DMS 273 (cell line): ENCODE results near the gene KCTD2.

ENCODE experiments used
- DNase-seq: peaks from one replicate; lab custom pipeline; 2025; ENCODE audit not compliant: unreplicated experiment; lab: John Stamatoyannopoulos, UW

Gene KCTD2

DNA sequence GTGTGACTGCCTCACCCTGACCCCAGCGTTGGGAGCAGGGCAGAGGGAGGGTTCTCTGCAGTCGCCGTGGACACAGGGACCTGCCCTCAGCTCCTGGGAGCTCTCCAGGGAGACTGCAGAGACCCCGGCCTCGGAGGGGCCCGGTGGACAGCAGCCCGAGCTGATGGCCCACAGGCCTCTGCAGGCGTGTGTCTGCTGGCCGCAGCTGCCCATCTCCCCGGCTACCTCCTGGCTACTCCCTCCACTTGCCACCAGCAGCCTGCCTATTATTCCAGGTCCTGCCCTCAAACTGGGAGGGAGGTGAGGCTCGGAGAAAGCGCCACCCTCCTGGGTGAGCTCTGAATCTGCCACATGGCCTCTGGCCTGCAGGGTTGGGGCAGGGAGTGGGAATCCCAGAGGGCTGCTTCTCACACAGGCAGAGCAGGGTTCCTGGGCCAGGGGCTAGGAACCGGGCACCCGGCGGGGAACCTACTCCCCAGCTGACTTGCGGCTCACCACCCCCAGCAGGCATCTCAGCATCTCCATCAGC lies 47.9 kb downstream of the KCTD2 start:
- DNase-seq, result no peak

DNA sequence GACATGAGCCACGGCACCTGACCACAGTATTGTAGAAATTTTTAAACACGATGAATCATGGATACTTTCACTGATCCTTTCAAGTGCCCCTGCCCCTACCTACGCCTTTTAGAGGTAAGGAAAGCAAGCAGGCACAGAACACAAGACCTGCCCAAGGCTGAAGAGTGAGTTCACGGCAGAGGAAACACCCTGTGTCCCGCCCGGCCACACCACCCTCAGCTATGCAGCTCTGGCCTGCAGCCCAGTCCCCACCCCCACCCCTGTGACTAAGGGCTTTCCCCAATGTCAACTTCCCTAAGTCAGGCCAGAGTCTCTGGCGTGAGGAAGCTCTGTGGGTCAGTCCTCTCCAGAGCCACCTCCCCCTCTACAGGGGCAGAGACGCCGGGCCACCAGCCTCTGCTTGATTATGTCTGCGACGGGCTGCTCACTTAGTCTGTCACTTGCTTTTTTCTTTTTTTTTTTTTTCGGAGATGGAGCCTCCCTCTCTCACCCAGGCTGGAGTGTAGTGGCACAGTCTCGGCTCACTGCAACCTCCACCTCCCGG lies 49.1 kb downstream of the KCTD2 start:
- DNase-seq, result no peak

DNA sequence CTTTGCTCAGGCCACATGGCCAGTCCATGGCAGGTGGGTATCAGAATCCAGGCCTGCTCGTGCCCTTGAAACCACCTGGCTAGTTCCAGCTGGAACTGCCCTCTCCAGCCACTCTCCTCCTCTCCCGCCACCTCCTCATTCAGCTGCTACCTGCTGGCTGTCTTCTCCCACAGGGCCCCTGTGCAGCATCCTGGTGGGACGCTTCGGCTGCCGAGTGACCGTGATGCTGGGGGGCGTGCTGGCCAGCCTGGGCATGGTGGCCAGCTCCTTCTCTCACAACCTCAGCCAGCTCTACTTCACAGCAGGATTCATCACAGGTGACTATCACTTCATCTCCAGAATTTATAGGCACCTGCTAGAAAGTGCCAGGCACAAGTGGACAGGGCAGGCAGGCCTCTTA lies 50.8 kb downstream of the KCTD2 start:
- no peak for DNase-seq

DNA sequence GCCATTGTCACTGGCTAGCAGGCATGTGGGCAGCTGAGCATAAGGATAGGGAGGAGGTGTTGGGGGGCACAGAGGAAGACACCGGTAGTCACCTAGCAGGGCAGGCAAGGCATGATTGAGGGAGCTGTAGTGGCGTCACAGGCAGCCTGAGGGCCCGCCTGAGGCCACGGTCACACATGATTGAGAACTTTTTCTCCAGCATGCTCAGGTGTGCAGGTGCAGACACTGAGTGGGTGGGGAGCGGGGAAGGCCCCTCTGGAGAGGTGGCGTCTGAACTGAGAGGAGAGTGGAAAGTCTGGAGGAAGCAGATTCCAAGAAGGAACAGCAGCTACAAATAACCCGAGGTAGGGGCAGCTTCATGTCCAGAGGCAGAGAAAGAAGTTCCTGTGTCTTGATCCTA lies 51.8 kb downstream of the KCTD2 start:
- DNase-seq, result no peak

DNA sequence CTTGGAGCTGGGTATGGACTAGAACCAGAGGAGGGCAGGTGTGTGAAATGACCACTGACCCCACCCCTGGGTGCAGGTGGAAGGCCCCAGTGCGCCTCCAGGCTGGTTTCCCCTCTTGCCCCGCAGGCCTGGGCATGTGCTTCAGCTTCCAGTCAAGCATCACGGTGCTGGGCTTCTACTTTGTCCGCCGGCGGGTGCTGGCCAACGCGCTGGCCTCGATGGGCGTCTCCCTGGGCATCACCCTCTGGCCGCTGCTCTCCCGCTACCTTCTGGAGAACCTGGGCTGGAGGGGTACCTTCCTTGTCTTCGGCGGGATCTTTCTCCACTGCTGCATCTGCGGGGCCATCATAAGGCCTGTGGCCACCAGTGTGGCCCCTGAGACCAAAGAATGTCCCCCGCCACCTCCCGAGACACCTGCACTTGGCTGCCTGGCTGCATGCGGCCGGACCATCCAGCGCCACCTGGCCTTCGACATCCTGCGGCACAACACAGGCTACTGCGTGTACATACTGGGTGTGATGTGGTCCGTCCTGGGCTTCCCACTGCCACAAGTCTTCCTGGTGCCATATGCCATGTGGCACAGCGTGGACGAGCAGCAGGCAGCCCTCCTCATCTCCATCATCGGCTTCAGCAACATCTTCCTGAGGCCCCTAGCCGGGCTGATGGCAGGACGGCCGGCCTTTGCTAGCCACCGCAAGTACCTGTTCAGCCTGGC lies 53.0 kb downstream of the KCTD2 start:
- DNase-seq, result no peak

DNA sequence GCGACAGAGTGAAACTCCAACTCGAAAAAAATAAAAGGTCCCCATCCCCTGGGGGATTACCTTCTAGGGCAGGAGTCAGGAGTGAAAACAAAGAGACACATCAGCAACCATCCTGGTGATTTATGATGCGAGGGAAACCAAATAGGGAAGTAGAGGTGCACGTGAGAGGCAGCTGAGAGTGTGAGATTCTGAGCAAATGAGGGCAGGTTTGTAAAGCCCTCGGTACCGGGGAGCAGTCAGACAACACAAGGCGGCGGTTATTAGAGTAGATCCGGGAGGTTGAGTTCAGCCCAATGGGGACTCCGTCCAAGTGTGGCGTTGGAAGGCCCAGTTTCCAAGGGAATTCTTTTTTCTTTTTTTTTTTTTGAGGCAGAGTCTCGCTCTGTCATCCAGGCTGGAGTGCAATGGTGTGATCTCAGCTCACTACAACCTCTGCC lies 55.4 kb downstream of the KCTD2 start:
- DNase-seq, result no peak

DNA sequence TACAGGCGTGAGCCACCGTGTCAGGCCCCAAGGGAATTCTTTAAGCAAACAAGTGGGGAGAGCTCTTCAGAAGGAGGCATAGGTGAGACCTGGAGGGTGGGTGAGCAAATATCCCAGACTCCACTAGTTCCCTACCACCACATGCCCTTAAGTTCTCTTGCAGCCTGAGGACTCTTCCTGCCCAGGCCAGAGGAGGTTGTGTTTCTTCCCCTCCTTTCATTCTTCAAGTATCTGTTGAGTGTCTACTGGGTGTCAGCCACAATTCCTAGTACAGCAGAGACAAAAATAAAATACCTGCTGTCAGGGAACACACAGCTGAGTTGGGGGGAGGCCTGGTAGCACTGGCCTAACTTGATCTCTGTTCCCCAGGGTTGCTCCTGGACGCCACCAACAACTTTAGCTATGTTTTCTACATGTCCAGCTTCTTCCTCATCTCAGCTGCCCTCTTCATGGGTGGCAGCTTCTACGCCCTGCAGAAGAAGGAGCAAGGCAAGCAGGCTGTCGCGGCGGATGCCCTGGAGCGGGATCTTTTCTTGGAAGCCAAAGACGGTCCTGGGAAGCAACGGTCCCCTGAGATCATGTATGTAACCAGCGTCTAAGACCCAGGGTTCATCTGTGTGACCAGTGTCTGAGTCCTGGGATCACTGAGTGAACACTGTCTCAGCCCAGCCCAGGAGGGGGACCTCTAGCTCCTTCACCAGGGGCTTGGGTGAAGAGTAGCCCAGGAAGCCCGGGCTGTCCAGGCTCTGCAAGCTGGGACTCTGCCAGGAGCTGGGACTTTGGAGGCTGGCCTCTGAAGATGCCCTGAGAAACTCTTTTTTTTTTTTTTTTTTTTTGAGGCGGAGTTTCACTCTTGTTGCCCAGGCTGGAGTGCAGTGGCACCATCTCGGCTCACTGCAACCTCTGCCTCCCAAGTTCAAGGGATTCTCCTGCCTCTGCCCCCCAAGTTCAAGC lies 56.9 kb downstream of the KCTD2 start:
- peak; percentile 37 for DNase-seq

DNA sequence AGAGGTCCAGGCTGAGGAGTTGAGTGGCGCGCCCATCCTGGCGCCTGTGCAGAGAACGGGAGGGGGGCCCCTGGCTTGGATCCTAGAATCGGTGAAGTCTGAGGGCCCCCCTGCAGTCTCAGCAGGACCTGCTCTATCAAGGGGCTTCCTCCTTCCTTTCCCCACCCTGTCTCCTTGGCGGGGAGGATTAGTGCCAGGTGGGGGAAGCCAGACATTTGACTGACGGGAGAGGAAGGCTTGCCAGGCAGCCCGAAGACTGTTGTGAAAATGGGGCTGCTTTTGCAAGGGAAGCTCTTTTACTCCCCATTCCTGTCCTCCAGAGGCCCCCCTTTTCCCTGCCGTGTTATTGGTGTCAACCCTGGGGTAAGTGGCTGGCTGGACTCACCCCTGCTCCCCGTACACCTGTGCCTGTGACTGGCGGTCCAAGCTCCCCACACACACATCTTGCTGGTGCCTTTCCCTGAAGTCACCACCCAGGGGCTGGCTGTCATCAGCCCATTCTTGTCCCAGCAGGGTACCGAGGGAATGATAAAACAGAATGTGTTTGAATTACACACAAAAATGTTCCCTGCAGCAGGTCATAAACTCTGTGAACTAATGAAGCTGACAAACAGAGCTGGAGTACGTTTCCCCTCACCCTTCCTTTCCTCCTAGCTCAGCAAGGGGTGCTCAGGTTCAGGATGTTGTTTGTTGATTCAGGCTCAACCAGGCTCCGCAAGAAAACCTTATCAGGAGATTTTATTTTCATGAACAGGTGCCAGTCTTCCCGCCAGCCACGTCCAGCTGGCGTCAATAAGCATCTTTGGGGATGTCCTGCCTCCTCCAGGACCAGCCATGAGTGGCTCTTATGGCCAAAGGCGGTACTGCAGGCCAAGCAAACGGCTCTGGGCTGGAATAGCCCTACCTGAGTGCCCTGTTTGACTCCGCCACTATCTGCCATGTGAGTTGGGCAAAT lies 58.4 kb downstream of the KCTD2 start:
- peak; percentile 90 for DNase-seq

DNA sequence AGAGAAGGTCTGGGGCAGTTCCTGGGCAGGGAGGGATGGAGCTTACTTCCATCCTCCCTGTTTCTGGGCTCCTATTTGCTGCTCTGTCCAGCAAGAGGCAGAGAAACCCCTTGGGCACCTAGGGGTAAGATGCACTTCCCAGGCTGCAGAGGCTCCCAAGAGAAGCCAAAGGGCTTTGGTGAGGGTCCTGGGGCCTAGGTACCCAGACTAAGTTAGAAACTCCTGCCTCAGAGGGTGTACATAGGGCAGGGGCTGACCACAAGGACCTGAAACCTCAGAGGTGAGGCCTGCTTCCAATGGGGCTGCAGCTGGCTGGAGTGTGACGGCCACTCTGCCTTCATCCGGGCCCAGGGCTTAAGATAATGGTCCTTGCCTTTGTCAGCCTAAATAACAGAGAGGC lies 61.2 kb downstream of the KCTD2 start:
- no peak for DNase-seq

DNA sequence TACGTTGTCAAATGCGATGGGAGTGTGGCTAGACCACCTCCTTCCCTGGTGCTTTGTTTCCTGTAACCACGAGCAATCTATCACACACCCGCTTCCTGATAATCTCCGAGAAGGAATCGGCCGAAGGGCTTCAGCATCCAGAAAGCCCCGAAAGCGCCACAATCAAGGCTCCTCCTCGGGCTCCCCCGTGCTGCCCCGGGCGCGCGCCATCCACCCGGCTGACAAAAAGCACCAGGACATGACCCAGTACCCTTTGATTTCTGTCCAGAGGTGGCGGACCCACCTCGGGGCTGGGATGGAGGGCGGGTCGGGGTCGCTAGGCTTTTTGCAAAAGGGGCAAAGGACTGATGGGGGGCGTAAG lies 62.0 kb downstream of the KCTD2 start:
- DNase-seq, result no peak

DNA sequence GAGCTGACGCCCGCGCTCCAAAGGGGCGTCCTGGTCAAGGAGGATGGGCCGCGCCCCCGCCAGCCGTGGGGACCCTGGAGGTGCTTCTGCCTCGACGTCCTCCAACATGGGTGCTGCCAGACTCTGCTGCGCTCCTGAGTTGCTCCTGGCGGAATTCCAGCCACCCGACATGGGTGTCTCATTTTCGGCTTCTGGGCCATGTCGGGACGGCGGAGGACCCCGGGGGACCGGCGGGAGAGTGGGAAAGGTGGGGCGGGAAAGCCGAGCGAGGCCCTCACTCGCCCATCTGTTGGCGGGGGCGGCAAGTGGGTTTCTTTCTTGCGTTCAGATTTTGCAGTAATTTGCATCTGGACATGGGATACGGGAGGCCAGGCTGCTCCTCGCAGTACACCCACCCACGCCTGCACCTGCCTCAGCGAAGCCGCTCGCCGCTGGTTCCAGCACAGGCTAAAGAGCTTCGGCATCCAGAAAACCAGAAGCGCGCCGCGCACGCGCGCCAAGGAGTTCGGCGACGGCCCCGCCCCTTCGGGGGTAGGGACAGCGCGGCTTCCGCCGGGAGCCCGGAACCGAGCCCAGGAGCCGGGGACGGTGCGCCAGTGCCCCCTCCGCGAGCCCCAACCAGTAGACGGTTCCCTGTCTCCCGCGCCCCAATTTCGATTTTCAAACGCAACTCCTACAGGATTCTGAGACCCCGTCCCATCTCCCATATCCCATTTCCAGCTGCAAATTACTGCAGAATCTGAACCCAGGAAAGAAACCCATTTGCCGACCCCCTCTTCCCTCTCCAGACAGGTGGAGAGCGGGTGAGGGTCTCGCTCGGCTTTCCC lies 62.6 kb downstream of the KCTD2 start, which contains the start of gene ARMC7:
ARMC7 (plus strand) TSS at position 563 of the 827 bp plus-strand sequence. CDS start 320 bp downstream, outside the sequence.
- peak; percentile 96 for DNase-seq

DNA sequence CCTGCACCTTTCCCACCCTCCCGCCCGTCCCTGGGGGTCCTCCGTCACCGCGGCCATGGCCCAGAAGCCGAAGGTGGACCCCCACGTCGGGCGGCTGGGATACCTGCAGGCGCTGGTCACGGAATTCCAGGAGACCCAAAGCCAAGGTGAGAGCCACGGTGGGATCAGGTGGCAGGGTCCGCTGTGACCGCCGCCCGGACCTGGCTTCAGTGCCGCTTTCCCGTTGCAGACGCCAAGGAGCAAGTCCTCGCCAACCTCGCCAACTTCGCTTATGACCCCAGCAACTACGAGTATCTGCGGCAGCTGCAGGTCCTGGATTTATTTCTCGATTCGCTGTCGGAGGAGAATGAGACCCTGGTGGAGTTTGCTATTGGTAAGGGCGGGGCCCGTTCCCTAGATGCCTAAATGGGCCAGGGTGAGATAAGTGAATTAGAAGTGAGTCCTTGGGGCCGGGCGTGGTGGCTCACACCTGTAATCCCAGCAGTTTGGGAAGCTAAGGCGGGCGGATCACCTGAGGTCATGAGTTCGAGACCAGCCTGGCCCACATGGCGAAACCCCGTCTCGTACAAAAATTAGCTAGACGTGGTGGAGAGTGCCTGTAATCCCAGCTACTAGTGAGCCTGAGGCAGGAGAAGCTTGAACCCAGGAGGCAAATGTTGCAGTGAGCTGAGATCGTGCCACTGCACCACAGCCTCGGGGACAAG lies 63.4 kb downstream of the KCTD2 start:
- peak; percentile 53 for DNase-seq

DNA sequence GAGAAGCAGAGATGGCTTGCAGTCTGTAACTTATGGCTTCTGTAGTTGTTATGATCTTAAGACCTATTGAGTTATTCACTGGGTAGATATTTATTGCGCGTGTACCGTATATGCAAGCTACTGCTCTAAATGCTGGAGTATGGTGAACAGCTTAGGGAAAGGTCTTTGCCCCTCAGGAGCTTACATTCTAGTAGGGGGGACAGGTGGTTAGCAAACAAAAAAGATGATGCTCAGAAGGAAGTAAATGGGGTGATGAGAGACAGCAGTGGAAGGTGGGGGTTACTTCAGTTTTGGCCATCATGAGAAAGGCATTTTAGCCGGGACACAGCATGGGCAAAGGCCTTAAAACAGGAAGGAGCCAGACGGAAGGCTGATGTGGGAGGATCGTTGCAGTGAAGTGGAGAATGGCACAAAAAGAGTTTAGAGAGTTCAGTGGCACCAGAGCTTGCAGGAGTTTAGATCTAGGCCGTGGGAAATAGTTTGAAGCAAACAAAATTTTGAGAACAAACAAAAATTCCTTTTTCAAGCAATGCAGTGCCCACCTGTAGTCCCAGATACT lies 64.8 kb downstream of the KCTD2 start:
- no peak for DNase-seq

DNA sequence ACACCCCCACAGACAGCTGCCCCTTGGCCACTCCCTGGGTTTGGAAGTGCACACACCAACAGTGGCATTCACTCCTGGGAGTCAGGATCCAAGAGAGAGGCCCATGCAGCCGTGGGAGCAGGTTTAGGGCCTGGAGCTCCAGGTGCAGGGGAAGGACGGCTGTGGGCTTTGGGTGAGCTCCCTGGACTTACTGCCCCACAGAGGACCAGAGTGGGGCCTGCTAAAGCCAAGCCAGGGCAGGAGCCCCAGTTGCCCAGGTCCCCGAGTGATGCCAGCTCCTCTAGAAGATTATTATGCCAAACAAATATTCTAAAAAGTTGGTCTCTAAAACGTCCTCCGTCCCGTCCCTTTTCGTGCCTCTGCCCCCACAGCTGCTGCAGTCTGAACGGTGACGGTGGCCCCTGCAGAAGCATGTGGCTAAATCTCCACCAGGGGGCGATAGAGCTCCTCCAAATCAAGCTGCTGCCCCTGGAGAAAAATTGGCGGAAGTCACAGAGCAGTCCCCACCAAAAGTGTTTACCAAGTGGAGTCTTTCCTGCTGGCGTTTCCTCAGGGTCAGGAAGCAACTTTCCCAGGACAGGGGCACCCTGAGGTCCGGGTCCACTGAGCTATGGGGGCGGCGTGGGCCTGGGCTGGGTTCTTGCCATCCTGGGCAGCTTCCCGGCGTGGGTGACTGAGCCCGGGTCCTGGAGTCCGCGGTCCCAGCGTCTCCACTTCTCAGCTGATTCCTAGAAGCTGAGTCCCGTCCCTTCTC lies 67.0 kb downstream of the KCTD2 start:
- peak; percentile 93 for DNase-seq

DNA sequence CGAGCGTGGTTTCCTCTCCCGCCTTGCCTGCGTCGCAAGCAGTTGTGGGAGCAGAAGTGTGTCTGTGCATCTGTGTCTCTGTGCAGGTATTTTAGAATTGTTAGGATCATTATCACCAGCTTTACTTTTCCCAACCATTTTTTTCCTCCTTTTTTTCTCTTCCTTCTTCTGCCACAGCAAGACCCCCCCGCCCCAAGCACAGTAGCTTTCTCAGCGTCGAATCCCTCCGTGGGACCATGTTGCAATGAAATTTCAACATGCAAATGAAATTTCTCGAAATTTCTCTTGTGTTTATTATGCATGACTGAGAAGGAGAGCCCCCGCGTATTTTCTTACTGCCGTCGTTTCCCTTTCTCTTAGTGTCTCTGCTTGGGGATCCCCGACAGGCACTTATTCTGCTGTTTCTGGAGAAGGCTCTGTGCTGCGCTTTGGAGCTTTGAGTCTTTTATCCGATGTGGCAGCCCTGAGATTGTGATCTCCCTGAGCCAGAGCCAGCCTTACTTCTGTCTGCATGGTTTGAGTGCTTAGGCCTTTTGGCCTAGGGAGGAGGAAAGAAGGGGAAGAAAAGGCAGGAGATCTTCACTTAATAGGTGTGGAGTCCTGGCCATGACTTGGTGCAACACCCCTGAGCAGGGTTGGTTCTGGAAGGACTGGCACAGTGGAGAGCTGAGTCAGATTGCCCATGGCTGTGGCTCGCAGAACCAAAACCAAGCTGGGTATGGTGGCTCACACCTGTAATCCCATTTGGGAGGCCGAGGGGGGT lies 67.7 kb downstream of the KCTD2 start:
- DNase-seq, result no peak
